ENCODE data around the gene OR5B12.
"Not testable (repeated sequence)": the region's sequence is repeated elsewhere in the genome, so short reads cannot be mapped to it uniquely, and the experiment has no call there.

The OR5B12 gene

GRCh38 chr11:58442136-58442535 lies at the start of gene OR5B12:
OR5B12 (minus strand) TSS chr11:58442236; CDS start chr11:58440151, 2,085 bp downstream.
- no peak for DNase-seq (ENCODE audit: low read depth)

DNA sequence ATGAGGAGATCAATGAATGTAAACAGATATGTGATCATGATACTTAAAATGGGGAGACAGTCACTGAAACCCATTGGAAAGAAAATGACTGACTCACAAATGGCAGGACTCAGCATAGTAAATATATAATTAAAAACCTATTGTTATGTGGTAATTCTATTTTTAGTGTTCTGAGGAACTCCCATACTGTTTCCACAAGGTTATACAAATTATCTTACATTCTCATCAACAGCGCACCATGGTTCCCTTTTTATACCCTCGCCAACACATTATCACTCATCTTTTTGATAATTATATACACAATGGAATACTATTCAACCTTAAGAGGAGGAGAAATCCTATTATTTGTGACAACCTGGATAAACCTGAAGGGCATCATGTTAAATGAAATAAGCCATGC lies 48.8 kb upstream of the OR5B12 start:
- DNase-seq (ENCODE audit: low read depth), result no peak

DNA sequence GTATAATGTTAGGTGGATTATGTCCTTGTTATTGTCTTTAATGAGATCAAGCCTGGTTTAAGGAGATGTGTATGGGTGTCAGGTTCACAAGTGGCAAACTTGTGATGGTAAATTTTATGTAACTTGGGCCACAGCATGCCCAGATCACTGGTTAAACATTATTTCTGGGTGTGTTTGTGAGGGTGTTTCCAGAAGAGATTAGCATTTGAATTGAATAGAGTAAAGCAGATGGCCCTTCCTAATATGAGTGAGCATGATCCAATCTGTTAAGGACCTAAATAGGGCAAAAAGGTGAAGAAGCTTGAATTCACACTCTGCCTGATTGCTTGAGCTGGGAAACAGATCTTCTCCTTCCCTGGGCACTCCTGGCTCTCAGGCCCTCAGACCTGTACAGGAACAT lies 45.1 kb upstream of the OR5B12 start:
- no peak for DNase-seq (ENCODE audit: low read depth)

DNA sequence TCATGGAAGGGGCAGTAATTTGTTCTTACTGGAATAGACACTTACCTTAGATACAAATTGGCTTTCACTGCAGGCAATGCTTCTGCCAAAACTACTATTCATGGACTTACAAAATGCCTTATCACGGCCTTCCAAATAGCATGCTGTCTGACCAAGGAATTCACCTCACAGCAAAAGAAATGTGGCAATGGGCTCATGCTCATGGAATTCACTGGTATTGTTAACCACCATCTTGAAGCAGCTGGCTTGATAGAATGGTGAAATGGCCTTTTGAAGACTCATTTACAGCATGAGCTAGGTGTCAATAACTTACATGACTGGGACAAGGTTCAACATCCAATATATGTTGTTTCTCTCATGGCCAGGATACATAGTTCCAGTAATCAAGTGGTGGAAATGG lies 43.9 kb upstream of the OR5B12 start:
- no peak for DNase-seq (ENCODE audit: low read depth)

GRCh38 chr11:58471892-58472291 lies 29.9 kb upstream of the OR5B12 start:
- no peak for DNase-seq (ENCODE audit: low read depth)

DNA sequence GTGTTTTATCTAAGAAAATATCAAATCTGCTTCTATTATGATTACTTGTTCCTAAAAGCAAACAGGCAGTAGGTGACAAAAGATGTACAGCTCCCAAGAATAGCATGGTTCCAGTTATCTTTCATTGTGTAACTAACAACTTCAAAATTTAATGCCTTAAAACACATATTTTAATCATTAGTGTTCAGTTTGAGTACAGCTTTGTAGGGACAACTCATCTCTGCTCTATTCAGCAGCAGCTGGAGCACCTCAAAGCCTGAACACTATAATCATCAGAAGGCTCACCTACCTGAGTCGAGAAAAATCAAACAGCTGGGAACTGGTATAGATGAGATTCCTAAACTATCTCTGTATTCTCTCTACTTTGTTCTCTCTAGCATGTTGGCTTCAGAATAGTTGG lies 24.3 kb upstream of the OR5B12 start:
- no peak for DNase-seq (ENCODE audit: low read depth)

DNA sequence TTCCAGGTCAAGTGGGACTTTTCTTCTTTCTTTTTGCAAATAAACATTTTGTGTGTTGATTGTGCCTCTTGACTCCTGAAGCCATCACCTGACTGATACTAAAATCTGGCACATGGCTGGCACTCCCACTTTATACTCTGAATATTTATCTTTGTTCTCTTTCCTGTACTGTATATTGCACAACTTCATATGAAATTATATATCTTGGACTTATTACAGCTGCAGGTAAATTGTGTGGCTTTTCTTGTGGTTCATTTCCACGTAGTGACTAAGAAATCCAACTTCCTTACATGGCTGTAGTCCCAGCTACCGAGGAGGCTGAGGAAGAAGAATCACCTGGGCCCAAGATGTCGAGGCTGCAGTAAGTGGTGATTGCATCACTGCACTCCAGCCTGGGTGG lies 23.7 kb upstream of the OR5B12 start:
- no peak for DNase-seq (ENCODE audit: low read depth)

GRCh38 chr11:58451585-58451984 lies 9.5 kb upstream of the OR5B12 start:
- DNase-seq (ENCODE audit: low read depth), result no peak

GRCh38 chr11:58446294-58446693 lies 4.3 kb upstream of the OR5B12 start:
- no peak for DNase-seq (ENCODE audit: low read depth)

DNA sequence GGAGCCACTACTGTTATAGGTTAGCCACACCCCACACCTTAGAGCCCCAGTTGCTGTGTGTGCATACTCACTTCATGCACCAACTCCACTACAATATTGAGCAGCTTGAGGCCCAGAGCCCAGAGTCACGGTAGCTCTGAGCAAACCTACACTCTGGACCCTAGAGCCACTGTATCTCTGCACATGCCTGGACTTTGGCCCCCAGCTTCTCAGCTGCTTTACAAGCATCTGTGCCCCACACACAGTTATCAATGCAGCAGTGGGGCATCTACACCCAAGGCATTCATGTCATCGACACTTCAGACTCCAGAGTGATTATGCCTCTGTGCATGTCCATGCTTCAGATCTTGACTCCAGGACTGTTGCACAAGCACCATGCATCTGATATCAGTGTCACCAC lies 2.3 kb upstream of the OR5B12 start:
- no peak for DNase-seq (ENCODE audit: low read depth)

- DNase-seq (ENCODE audit: low read depth), result no peak
These were observed 3.5 kb downstream of the OR5B12 start for GRCh38 chr11:58438486-58438885.

DNA sequence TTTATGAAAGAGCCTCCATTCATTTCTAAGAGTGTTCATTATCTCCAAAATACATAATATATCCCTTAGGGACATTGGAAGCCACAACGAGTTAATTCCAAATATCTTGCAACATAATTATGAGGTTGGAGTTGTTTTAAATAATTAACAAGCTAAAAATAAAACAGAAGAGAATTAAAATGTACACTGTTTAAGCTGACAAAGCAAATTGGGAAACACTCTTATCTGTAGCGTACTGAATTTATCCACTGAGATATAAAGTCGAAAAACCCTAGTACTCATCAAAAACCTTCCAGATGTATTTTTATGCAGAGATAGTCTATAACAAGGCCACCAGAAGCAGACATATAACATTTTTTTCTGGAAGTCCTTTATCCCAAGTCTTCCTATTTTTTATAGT lies 7.8 kb downstream of the OR5B12 start:
- DNase-seq (ENCODE audit: low read depth), result no peak

- no peak for DNase-seq (ENCODE audit: low read depth)
These were observed 8.3 kb downstream of the OR5B12 start for GRCh38 chr11:58433638-58434203.

- DNase-seq (ENCODE audit: low read depth), result no peak
These were observed 12.8 kb downstream of the OR5B12 start for GRCh38 chr11:58429273-58429672.

DNA sequence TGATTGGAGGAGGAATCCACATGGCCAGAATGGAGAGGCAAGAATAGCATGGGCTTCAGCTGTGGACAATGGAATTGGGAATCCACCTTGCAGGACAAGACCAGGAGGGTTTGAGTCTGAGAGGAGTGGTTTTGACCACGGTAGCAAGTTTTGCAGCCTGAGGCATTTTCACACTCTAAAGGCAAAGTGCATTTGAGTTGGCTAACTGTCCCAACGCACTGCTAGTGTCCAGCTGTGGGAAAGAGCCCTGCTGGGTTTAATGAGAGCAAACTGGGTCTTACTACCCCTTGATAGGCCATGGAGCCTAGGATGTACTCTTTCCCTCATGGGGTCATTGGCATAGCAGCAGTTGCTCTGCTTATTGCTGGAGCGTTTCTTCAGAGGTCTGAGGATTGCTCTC lies 14.0 kb downstream of the OR5B12 start, which contains the start of gene OR5B2:
TSS of gene OR5B2 (minus strand) at position 101 of the 400 bp plus-strand sequence. CDS start 4,860 bp downstream, outside the sequence.
- DNase-seq (ENCODE audit: low read depth), result no peak

- no peak for DNase-seq (ENCODE audit: low read depth)
These were observed 35.3 kb downstream of the OR5B12 start, which contains the start of gene OR5B3 for GRCh38 chr11:58406774-58407173. OR5B3 (minus strand) TSS chr11:58406874; CDS start chr11:58403409, 3,465 bp downstream.

DNA sequence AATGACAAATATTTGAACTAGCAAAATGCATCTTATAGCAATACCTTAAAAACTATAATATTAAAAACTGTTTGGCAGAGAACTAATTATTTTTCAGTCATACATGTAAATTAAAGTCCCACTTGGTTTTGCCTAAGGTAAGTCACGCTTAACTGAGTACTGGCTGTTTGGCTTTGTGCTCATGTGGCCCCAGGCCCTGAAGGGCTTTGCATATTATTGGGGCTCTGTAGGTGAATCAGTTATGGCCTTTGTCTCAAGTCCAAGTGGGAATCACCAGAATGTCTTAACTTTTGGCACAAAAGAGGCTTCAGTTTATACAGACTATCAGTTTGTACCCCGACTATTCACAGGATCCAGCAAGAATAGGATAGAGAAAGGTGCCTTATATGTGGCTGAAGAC lies 42.4 kb downstream of the OR5B12 start:
- not testable (repeated sequence) for DNase-seq (ENCODE audit: low read depth)

- no peak for DNase-seq (ENCODE audit: low read depth)
These were observed 46.5 kb downstream of the OR5B12 start for GRCh38 chr11:58395581-58395980.

DNA sequence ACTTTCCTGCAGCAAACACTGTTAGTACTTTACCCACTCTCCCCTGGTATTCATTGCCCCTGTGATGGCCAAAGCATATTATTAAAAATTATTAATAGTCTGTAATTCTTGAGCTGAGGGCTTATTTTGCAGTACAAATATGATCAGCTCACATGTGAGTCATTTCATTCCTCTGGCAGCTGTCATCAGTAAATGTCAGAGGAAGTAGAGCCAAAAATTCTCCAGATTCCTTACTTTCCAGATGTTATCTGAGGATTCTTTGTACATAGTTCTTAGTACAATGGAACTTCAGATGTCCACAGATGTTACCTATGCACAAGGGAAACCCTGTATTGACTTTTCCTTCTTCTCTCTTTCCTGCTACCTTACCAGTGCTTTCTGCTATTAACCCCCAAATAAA lies 47.8 kb downstream of the OR5B12 start:
- DNase-seq (ENCODE audit: low read depth), result no peak

DNA sequence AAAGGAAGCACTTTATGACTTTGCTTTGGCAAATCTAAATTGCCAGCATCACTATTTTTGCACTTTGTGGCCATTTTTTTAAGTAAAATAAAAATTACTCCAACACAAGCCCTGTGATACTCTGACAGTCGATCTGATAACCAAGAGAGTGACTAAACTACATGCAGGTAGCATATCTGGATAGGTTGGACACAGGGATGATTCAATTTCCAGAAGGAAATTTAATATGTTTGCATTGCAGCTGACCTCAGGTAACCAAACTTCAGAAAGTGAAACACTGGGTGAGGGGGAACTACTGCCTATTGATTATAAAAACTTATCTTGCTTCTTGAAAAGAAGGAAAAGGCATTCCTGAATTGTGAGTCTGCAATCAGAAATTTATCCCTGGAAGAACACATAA lies 49.3 kb downstream of the OR5B12 start:
- no peak for DNase-seq (ENCODE audit: low read depth)

DNA sequence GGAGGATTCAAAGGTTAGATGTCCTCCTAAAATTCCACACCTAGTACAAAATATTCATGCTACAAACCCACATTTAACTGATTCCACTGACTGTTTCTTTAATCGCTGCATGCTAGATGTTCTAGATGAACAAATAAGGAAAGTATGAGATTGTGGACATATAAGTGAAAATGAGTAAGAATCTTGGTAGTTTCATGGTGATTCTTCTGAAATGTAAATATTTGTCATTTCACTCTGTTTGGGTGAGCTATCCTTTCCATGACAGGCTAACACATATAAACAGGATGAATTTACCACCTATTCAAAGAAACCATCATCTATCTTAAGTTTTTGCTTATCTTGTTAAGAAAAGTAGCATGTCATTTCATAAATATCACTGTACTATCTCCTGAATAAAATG lies 50.2 kb downstream of the OR5B12 start:
- DNase-seq (ENCODE audit: low read depth), result no peak

DNA sequence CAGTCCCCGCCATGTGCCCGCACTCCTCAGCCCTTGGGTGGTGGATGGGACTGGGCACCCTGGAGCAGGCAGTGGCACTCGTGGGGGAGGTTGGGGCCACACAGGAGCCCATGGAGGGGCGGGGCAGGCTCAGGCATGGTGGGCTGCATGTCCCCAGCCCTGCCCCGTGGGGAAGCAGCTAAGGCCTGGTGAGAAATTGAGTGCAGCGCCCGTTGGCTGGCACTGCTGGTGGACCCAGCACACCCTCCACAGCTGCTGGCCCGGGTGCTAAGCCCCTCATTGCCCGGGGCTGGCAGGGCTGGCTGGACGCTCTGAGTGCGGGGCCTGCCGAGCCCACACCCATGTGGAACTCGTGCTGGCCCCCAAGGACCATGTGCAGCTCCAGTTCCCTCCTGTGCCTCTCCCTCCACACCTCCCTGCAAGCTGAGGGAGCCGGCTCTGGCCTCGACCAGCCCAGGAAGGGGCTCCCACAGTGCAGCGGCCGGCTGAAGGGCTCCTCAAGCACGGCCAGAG lies 51.4 kb downstream of the OR5B12 start:
- DNase-seq (ENCODE audit: low read depth), result no peak

All from stimulated activated CD4-positive, alpha-beta T cell treated with anti-CD3 and anti-CD28 coated beads, Interleukin-2, amount 100 ng/mL, for 4 hours (primary cell).